HepG2 (cell line): ENCODE results near the gene TMEM239. TPM values are rescaled to one million over a fixed set of nuclear protein-coding genes. Genes with fewer than 3 reads are reported as not detected.

ENCODE experiments used
- ATAC-seq: fragments of 200-7000 bp; cut with Tn5 transposase; 3 replicates; pipeline ENCODE4 v1.9.1; 2020; ENCODE audit warnings: mild to moderate bottlenecking, moderate library complexity
- BruUV-seq: library from RNA; stranded (reverse); fragments of 400-500 nt; replicated peaks from 2 replicates; lab custom pipeline; 2021; lab: Mats Ljungman, UMichigan
- CTCF ChIA-PET: fragments of 300-600 bp; formaldehyde crosslinking; extraction: SDS; loops from one replicate; lab custom pipeline; 2021; ENCODE audit warnings: low total read pairs, inconsistent platforms, low intra/inter-chr PET ratio; lab: Yijun Ruan, JAX
- POLR2A ChIA-PET: fragments of 350-600 bp; sonication (Branson Sonifier 250); formaldehyde crosslinking; loops from one replicate; lab custom pipeline; 2020; ENCODE audit warnings: antibody characterized with exemption, inconsistent platforms; lab: Yijun Ruan, JAX
- DNase-seq: peaks from one replicate; pipeline ENCODE4 v3.0.0-alpha.2; 2015; ENCODE audit warnings: low spot score
- FAIRE-seq: peaks from 3 replicates; lab custom pipeline; 2011; peaks lifted over from hg19 to GRCh38; lab: Jason Lieb, UNC
- H2AFZ ChIP-seq: one replicate; pipeline ENCODE4 v1.6.1; 2011; ENCODE audit warnings: low read length, inconsistent platforms
- H3K27ac ChIP-seq: fragments of 300-600 bp; 3 replicates; pipeline ENCODE4 v1.8.0; 2011; ENCODE audit warnings: mixed run types, mild to moderate bottlenecking, mixed read lengths, low read length, inconsistent platforms; ENCODE audit not compliant: insufficient read depth; ENCODE audit errors: extremely low read length
- H3K27me3 ChIP-seq, 2 experiments: fragments of 200-600 bp in 1 of 2; 2 replicates in 1 of 2; 3 replicates in 1 of 2; pipeline versions ENCODE4 v1.6.0 to v1.8.0; 2011; ENCODE audit warnings: low read length in 2 of 2, mild to moderate bottlenecking in 2 of 2, moderate library complexity in 2 of 2, inconsistent platforms in 1 of 2; ENCODE audit not compliant: insufficient read depth in 2 of 2, control insufficient read depth in 1 of 2
- H3K36me3 ChIP-seq, 2 experiments: fragments of 200-600 bp in 1 of 2; replicated peaks in 1 of 2; 2 replicates in 1 of 2; 3 replicates in 1 of 2; pipeline versions ENCODE4 v1.5.1 to v1.8.0; 2011; ENCODE audit warnings: low read length in 2 of 2, inconsistent platforms in 1 of 2; ENCODE audit not compliant: insufficient read depth in 2 of 2, control insufficient read depth in 1 of 2
- H3K4me1 ChIP-seq: 2 replicates; pipeline ENCODE4 v1.5.1; 2012; ENCODE audit warnings: low read length, inconsistent platforms; ENCODE audit not compliant: insufficient read depth
- H3K4me2 ChIP-seq: 2 replicates; pipeline ENCODE4 v1.6.0; 2011; ENCODE audit warnings: low read depth, low read length, inconsistent platforms
- H3K4me3 ChIP-seq, 3 experiments: fragments of 200-600 bp in 1 of 3; sonication (generic), shearing (Covaris generic) in 1 of 3; replicated peaks in 1 of 3; 2 replicates each; pipeline ENCODE4 v1.5.1; 2011 to 2016; ENCODE audit warnings: low read length in 3 of 3, inconsistent platforms in 2 of 3, low read depth in 2 of 3, mild to moderate bottlenecking in 2 of 3, control low read depth in 1 of 3, mixed read lengths in 1 of 3; ENCODE audit not compliant: insufficient read depth in 1 of 3
- H3K79me2 ChIP-seq: one replicate; pipeline ENCODE4 v1.6.1; 2011; ENCODE audit warnings: low read length, inconsistent platforms; ENCODE audit not compliant: insufficient read depth
- H3K9ac ChIP-seq: 2 replicates; pipeline ENCODE4 v1.6.0; 2011; ENCODE audit warnings: mild to moderate bottlenecking, low read depth, low read length, inconsistent platforms; ENCODE audit not compliant: insufficient read depth
- H3K9me3 ChIP-seq: 2 replicates; pipeline ENCODE4 v1.5.1; 2012; ENCODE audit warnings: mild to moderate bottlenecking, low read length
- H4K20me1 ChIP-seq: 2 replicates; pipeline ENCODE4 v1.6.0; 2011; ENCODE audit warnings: inconsistent platforms, mild to moderate bottlenecking, low read length, moderate library complexity; ENCODE audit not compliant: insufficient read depth
- KDM5B ChIP-seq: sonication (generic); formaldehyde crosslinking; IDR thresholded peaks from 2 replicates; pipeline ENCODE4 v1.4.0; 2020; ENCODE audit warnings: missing genetic modification reagents, mild to moderate bottlenecking, borderline replicate concordance
- MAFF ChIP-seq: IDR thresholded peaks from 2 replicates; pipeline ENCODE4 v1.6.1; 2011; ENCODE audit warnings: low read depth, low read length, improper control_type of control experiment
- MAFK ChIP-seq, 2 experiments: IDR thresholded peaks in 1 of 2; conservative IDR thresholded peaks in 1 of 2; 2 replicates each; pipeline ENCODE4 v1.6.1; 2011; ENCODE audit warnings: improper control_type of control experiment in 2 of 2, low read length in 2 of 2
- RORA ChIP-seq: sonication (generic); formaldehyde crosslinking; IDR thresholded peaks from 2 replicates; pipeline ENCODE4 v1.5.0; 2020; ENCODE audit warnings: mild to moderate bottlenecking, missing genetic modification reagents, moderate library complexity
- TGIF2 ChIP-seq: IDR thresholded peaks from 2 replicates; pipeline ENCODE4 v1.6.1; 2016; ENCODE audit warnings: control low read depth, missing compliant biosample characterization
- WGBS: methylation state at CpG from one replicate; pipeline ENCODE4 v1.1.6; 2017; ENCODE audit warnings: low lambda C conversion rate; 5-methylcytosine and 5-hydroxymethylcytosine counted together
- in situ Hi-C: cut with HindIII; loops from 2 replicates; pipeline ENCODE4 v1.10.0; 2017; ENCODE audit warnings: low pct_unique_long_range_greater_than_20kb; ENCODE audit not compliant: extremely low pct_ligation_motif_present
- intact Hi-C: fragments of 100-400 bp; cut with micrococcal nuclease; formaldehyde crosslinking; loops from one replicate; pipeline ENCODE4 v1.10.0; 2022; ENCODE audit not compliant: unreplicated experiment
- polyA plus RNA-seq, 8 experiments: library from polyadenylated mRNA; depleted of rRNA in 3 of 8; stranded (reverse) in 7 of 8; unstranded in 1 of 8; fragments of >200 nt; fragmentation: Illumina TruSeq in 4 of 8; extraction: Trizol in 4 of 8; gene quantifications; 2 replicates each; pipeline versions ENCODE4 v1.2.1 to v1.2.3, GENCODE V29; 2011 to 2016; ENCODE audit warnings: low read depth in 4 of 8, missing spikeins in 1 of 8, mixed read lengths in 1 of 8; ENCODE audit not compliant: insufficient read depth in 1 of 8
- total RNA-seq, 5 experiments: library from RNA; depleted of rRNA; stranded (reverse); fragments of >200 nt; fragmentation: Illumina TruSeq; extraction: Trizol; gene quantifications; 2 replicates each; pipeline ENCODE4 v1.2.3, GENCODE V29; 2016; ENCODE audit warnings: low read depth in 1 of 5

The TMEM239 gene
- total and polyA plus RNA-seq, 2 of the 13 experiments (the other 11 are each of a cell fraction or from before 2014, with no cell fraction given): not detected

GRCh38 chr20:2794866-2795447 is 21.2 kb upstream of the TMEM239 start:
- FAIRE-seq: no peak
- ChIA-PET CTCF (no interaction called here), POLR2A (no interaction called here)
- Histone ChIP-seq H3K36me3 (no peaks in the 10 kb centered on the region), H4K20me1 (no peaks in the 10 kb centered on the region), H3K9me3 (no peaks in the 10 kb centered on the region), H3K27me3 (peaks cover 19 to 74% of the 10 kb centered on the region in 2 experiments), H2AFZ (no peak overlapping the region), H3K4me2 (no peak overlapping the region), H3K4me3 (no peak overlapping the region), H3K79me2 (no peaks in the 10 kb centered on the region), H3K9ac (no peak overlapping the region), H3K27ac (no peak overlapping the region), H3K4me1 (no peaks in the 10 kb centered on the region)
- TF ChIP-seq TGIF2 (CRISPR knock-in tag): no peak
- WGBS: 29% methylated on average over 9 of the region's 11 CpGs
- no peak for DNase-seq
- no peak for ATAC-seq
- in situ Hi-C loops (no loop called here), intact Hi-C loops (no loop called here)
- no TSS peak for BruUV-seq

GRCh38 chr20:2795451-2795850 is 20.7 kb upstream of the TMEM239 start:
- ChIA-PET POLR2A (no interaction called here), CTCF (no interaction called here)
- no peak overlapping the region for H3K4me3 ChIP-seq
- BruUV-seq: no TSS peak
- no peak overlapping the region for H3K4me2 ChIP-seq
- H3K79me2 ChIP-seq: no peaks in the 10 kb centered on the region
- peak; percentile 45 for TF ChIP-seq MAFF
- TF ChIP-seq RORA: no peak
- 0 out of 2 replicates have a peak, but pooled peaks have one; percentile 31 for TF ChIP-seq KDM5B (CRISPR knock-in tag)
- TF ChIP-seq MAFK (conservative IDR thresholded peaks at IDR 0.05 in 1 of 2, IDR thresholded peaks at IDR 0.05 in 1 of 2; ENCODE audit: low read length in 2 of 2): peak; percentile 53 to 70; a peak in 3 of 4 replicates
- no peak overlapping the region for H3K27ac ChIP-seq
- DNase-seq (no peak), ATAC-seq (no peak), FAIRE-seq (no peak)
- no peaks in the 10 kb centered on the region for H3K9me3 ChIP-seq
- intact Hi-C loops: no loop called here
- H2AFZ ChIP-seq: no peak overlapping the region
- no peaks in the 10 kb centered on the region for H3K4me1 ChIP-seq
- H3K27me3 ChIP-seq: peaks cover 19 to 78% of the 10 kb centered on the region in 2 experiments
- WGBS: 39% methylated on average over 24 of the region's 24 CpGs
- H3K9ac ChIP-seq: no peak overlapping the region
- no peaks in the 10 kb centered on the region for H3K36me3 ChIP-seq
- in situ Hi-C loops: no loop called here
- no peaks in the 10 kb centered on the region for H4K20me1 ChIP-seq
